Esophagus muscularis mucosa (tissue), 4 donors: ENCODE results near the gene ARHGAP6. TPM values are rescaled to one million over a fixed set of nuclear protein-coding genes. Genes with fewer than 3 reads are reported as not detected.

Experiments
- DNase-seq: peaks from one replicate; pipeline ENCODE4 v3.0.0-alpha.2; 2017; ENCODE audit errors: extremely low spot score
- H3K27ac ChIP-seq, 4 donors: fragments of 200-600 bp; sonication (generic); replicated peaks in 1 of 4; 1 replicate in 3 of 4; 2 replicates in 1 of 4; pipeline ENCODE4 v1.5.1; 2016 to 2019; ENCODE audit warnings: mild to moderate bottlenecking in 1 of 4
- H3K27me3 ChIP-seq, 4 donors: fragments of 200-600 bp; sonication (generic); one replicate each; pipeline versions ENCODE4 v1.5.1 to v1.6.0; 2016 to 2019
- H3K36me3 ChIP-seq, 4 donors: fragments of 200-600 bp; sonication (generic); one replicate each; pipeline ENCODE4 v1.5.1; 2016 to 2019
- H3K4me1 ChIP-seq, 4 donors: fragments of 200-600 bp; sonication (generic); one replicate each; pipeline ENCODE4 v1.5.1; 2016 to 2019
- H3K4me3 ChIP-seq, 4 donors: fragments of 200-600 bp; sonication (generic); 1 replicate in 2 of 4; 2 replicates in 2 of 4; pipeline ENCODE4 v1.5.1; 2016 to 2019; ENCODE audit warnings: mild to moderate bottlenecking in 4 of 4, moderate library complexity in 1 of 4
- H3K9me3 ChIP-seq, 4 donors: fragments of 200-600 bp; sonication (generic); 1 replicate in 3 of 4; 2 replicates in 1 of 4; pipeline ENCODE4 v1.5.1; 2016 to 2019
- CTCF ChIP-seq, 3 experiments: fragments of 200-600 bp in 2 of 3; fragments of 450-650 bp in 1 of 3; sonication (generic) in 2 of 3; IDR thresholded peaks; one replicate each; pipeline ENCODE4 v1.5.1; 2017 to 2019; ENCODE audit warnings: antibody characterized with exemption in 3 of 3, mild to moderate bottlenecking in 2 of 3, moderate library complexity in 1 of 3
- EP300 ChIP-seq: sonication (generic); formaldehyde crosslinking; IDR thresholded peaks from one replicate; pipeline ENCODE4 v1.6.1; 2017; ENCODE audit warnings: antibody characterized with exemption
- POLR2A ChIP-seq: fragments of 450-650 bp; IDR thresholded peaks from one replicate; pipeline ENCODE4 v1.6.1; 2017; ENCODE audit warnings: antibody characterized with exemption, moderate library complexity, mild to moderate bottlenecking, low read depth
- POLR2AphosphoS5 ChIP-seq, 2 donors: sonication (generic); formaldehyde crosslinking; IDR thresholded peaks; one replicate each; pipeline ENCODE4 v1.6.1; 2017; ENCODE audit warnings: antibody characterized with exemption in 2 of 2
- WGBS: methylation state at CpG from one replicate; pipeline ENCODE4 v1.1.5; 2018; 5-methylcytosine and 5-hydroxymethylcytosine counted together
- intact Hi-C: fragments of 100-400 bp; cut with DNase I; formaldehyde crosslinking; loops from one replicate; pipeline ENCODE4 v1.15.1; 2023
- total RNA-seq, 4 donors: library from RNA; depleted of rRNA; stranded (reverse); fragments of >200 nt; gene quantifications; one replicate each; pipeline versions ENCODE4 v1.1.0 to v1.2.1, GENCODE V29; 2016

Gene ARHGAP6
- total RNA-seq, 4 donors from 2014 or later = 25.2 to 44.8 (median 30.6) TPM

- intact Hi-C loops = no loop called here
- Histone ChIP-seq H3K9me3 (no peaks in the 10 kb centered on the region), H3K4me1 (peaks cover 0 to 3% (median 0%) of the 10 kb centered on the region in 4 donors), H3K36me3 (no peaks in the 10 kb centered on the region), H3K27me3 (no peaks in the 10 kb centered on the region), H3K4me3 (no peak overlapping the region), H3K27ac (no peak overlapping the region)
- no peak for TF ChIP-seq POLR2AphosphoS5 (IDR thresholded peaks at IDR 0.05)
- TF ChIP-seq POLR2A = no peak
- no peak for TF ChIP-seq EP300
- no peak for TF ChIP-seq CTCF (IDR thresholded peaks at IDR 0.05)
- no peak for DNase-seq
- 66% methylated on average over 5 of the region's 5 CpGs for WGBS
These were observed 369.7 kb downstream of the ARHGAP6 start for GRCh38 chrX:11296051-11296450.

GRCh38 chrX:11293113-11293512, 372.6 kb downstream of the ARHGAP6 start, which contains the start of gene AMELX:
Gene AMELX, plus strand, starts transcription at chrX:11293413. Its CDS starts 1,376 bp downstream, at chrX:11294789.
- Histone ChIP-seq H3K36me3 (no peaks in the 10 kb centered on the region), H3K27ac (no peak within 1 kb of the TSS), H3K9me3 (no peaks in the 10 kb centered on the region), H3K27me3 (no peaks in the 10 kb centered on the region), H3K4me3 (no peak within 1 kb of the TSS), H3K4me1 (peaks cover 0 to 6% (median 2%) of the 10 kb centered on the region in 4 donors)
- TF ChIP-seq POLR2AphosphoS5 (IDR thresholded peaks at IDR 0.05) (no peak), EP300 (no peak), POLR2A (no peak), CTCF (IDR thresholded peaks at IDR 0.05) (no peak)
- 58% methylated on average over 2 of the region's 2 CpGs for WGBS
- DNase-seq = no peak
- intact Hi-C loops = no loop called here

GRCh38 chrX:11290416-11291102, 375.2 kb downstream of the ARHGAP6 start:
- Histone ChIP-seq H3K9me3 (no peaks in the 10 kb centered on the region), H3K4me3 (no peak overlapping the region), H3K27me3 (no peaks in the 10 kb centered on the region), H3K27ac (no peak overlapping the region), H3K4me1 (peaks cover 0 to 13% (median 0%) of the 10 kb centered on the region in 4 donors), H3K36me3 (no peaks in the 10 kb centered on the region)
- TF ChIP-seq EP300 (no peak), CTCF (IDR thresholded peaks at IDR 0.05) (no peak), POLR2AphosphoS5 (IDR thresholded peaks at IDR 0.05) (no peak), POLR2A (no peak)
- 73% methylated on average over 8 of the region's 8 CpGs for WGBS
- intact Hi-C loops = no loop called here
- no peak for DNase-seq

GRCh38 chrX:11287505-11287904, 378.2 kb downstream of the ARHGAP6 start:
- Histone ChIP-seq H3K27me3 (no peaks in the 10 kb centered on the region), H3K27ac (no peak overlapping the region), H3K9me3 (no peaks in the 10 kb centered on the region), H3K4me1 (peaks cover 0 to 13% (median 0%) of the 10 kb centered on the region in 4 donors), H3K4me3 (no peak overlapping the region), H3K36me3 (no peaks in the 10 kb centered on the region)
- DNase-seq = no peak
- intact Hi-C loops = no loop called here
- TF ChIP-seq POLR2AphosphoS5 (IDR thresholded peaks at IDR 0.05) = no peak
- TF ChIP-seq POLR2A = no peak
- TF ChIP-seq EP300 = no peak
- no peak for TF ChIP-seq CTCF (IDR thresholded peaks at IDR 0.05)
- WGBS = 76% methylated on average over 1 of the region's 1 CpG

GRCh38 chrX:11285651-11286050, 380.1 kb downstream of the ARHGAP6 start:
- 72% methylated on average over 3 of the region's 3 CpGs for WGBS
- intact Hi-C loops = no loop called here
- TF ChIP-seq CTCF (IDR thresholded peaks at IDR 0.05) = no peak
- no peak for TF ChIP-seq POLR2AphosphoS5 (IDR thresholded peaks at IDR 0.05)
- no peak for TF ChIP-seq POLR2A
- TF ChIP-seq EP300 = no peak

More at GRCh38 chrX:11285651-11286050, 380.1 kb downstream of the ARHGAP6 start:
- Histone ChIP-seq H3K9me3 (no peaks in the 10 kb centered on the region), H3K4me1 (peaks cover 0 to 13% (median 0%) of the 10 kb centered on the region in 4 donors), H3K27ac (no peak overlapping the region), H3K36me3 (no peaks in the 10 kb centered on the region), H3K4me3 (no peak overlapping the region), H3K27me3 (no peaks in the 10 kb centered on the region)
- DNase-seq = no peak
